Measurements from ENCODE around the gene CTDP1. TPM values are rescaled to one million over a fixed set of nuclear protein-coding genes. Genes with fewer than 3 reads are reported as not detected.

Gene CTDP1
- total RNA-seq, 1 experiment from 2014 or later, result 31.7 TPM

DNA sequence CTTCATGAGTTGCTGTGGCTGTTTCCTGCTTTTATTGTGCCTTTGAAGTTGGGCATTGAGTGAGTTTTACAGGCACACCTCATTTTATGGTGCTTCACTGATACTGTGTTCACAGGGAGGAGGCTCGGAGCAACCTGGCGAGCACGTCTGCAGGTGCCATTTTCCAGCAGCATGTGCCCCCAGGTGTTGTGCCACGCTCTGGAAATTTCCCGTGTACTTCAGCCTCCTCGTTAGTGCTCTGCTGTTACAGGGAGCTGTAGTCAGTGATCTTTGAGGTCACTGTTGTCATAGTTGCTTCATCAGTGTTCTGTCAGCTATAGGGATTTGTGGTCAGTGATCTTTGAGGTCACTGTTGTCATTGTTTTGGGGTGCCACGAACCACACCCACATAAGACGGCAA lies 20.1 kb downstream of the CTDP1 start:
- Histone ChIP-seq H2AFZ (ENCODE audit: low read length) (no peak overlapping the region), H3K9ac (ENCODE audit: low read length) (no peak overlapping the region), H3K4me1 (ENCODE audit: insufficient read depth, low read length) (no peaks in the 10 kb centered on the region), H3F3A (ENCODE audit: low read length, unreplicated experiment) (no peaks in the 10 kb centered on the region), H3K4me2 (ENCODE audit: low read length) (no peak overlapping the region), H3K79me2 (ENCODE audit: low read length) (peaks cover 12% of the 10 kb centered on the region), H3K27me3 (ENCODE audit: low read length) (no peaks in the 10 kb centered on the region), H3K27ac (ENCODE audit: low read length) (no peak overlapping the region), H4K20me1 (ENCODE audit: low read length) (no peaks in the 10 kb centered on the region), H3K9me3 (ENCODE audit: low read length) (no peaks in the 10 kb centered on the region), H3K9me2 (replicated peaks; ENCODE audit: low read length) (no peaks in the 10 kb centered on the region), H3K4me3 (ENCODE audit: low read length) (no peak overlapping the region), H3K36me3 (ENCODE audit: low read depth, low read length) (peaks cover 22% of the 10 kb centered on the region)
- BruUV-seq (replicated peaks), result no TSS peak
- TF ChIP-seq EZH2phosphoT487 (IDR thresholded peaks at IDR 0.05; ENCODE audit: borderline replicate concordance, low read length), result no peak
- TF ChIP-seq, protein P1, sequence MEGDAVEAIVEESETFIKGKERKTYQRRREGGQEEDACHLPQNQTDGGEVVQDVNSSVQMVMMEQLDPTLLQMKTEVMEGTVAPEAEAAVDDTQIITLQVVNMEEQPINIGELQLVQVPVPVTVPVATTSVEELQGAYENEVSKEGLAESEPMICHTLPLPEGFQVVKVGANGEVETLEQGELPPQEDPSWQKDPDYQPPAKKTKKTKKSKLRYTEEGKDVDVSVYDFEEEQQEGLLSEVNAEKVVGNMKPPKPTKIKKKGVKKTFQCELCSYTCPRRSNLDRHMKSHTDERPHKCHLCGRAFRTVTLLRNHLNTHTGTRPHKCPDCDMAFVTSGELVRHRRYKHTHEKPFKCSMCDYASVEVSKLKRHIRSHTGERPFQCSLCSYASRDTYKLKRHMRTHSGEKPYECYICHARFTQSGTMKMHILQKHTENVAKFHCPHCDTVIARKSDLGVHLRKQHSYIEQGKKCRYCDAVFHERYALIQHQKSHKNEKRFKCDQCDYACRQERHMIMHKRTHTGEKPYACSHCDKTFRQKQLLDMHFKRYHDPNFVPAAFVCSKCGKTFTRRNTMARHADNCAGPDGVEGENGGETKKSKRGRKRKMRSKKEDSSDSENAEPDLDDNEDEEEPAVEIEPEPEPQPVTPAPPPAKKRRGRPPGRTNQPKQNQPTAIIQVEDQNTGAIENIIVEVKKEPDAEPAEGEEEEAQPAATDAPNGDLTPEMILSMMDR (conservative IDR thresholded peaks at IDR 0.05; ENCODE audit: low read depth, low read length), result no peak
- TF ChIP-seq EZH2 (IDR thresholded peaks at IDR 0.05; ENCODE audit: low read length, unreplicated experiment), result no peak
- CTCF ChIA-PET, result no interaction called here
- intact Hi-C loops (cut with micrococcal nuclease), result no loop called here
- no peak for ATAC-seq
- POLR2A ChIA-PET (ENCODE audit: unreplicated experiment), result no interaction called here
- DNase-seq, result no peak

DNA sequence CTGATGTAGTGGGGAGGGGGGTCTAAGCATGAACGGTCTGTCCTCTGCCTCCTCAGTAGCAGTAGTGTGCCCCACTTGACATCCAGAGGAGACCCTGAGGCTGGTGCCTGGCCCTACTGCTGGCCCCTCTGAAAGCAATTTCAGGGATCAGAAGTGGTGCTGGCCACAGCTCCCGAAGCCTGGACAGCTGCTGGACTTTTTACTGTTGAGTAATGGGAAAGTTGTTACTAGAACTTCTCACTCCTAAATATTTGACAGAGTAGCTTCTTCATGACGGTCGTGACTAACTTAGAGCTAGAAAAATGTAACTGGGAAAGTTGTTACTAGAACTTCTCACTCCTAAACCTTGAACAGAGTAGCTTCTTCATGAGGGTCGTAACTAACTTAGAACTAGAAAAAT lies 23.3 kb downstream of the CTDP1 start:
- H3K27ac ChIP-seq (ENCODE audit: low read length), result no peak overlapping the region
- no peak overlapping the region for H2AFZ ChIP-seq (ENCODE audit: low read length)
- no peaks in the 10 kb centered on the region for H3K27me3 ChIP-seq (ENCODE audit: low read length)
- POLR2A ChIA-PET (ENCODE audit: unreplicated experiment), result no interaction called here
- CTCF ChIA-PET, result no interaction called here
- H3K9ac ChIP-seq (ENCODE audit: low read length), result no peak overlapping the region
- no TSS peak for BruUV-seq (replicated peaks)
- peaks cover 35% of the 10 kb centered on the region for H3K36me3 ChIP-seq (ENCODE audit: low read depth, low read length)
- H3K4me2 ChIP-seq (ENCODE audit: low read length), result no peak overlapping the region
- DNase-seq (no peak), ATAC-seq (no peak)
- TF ChIP-seq EZH2phosphoT487 (IDR thresholded peaks at IDR 0.05; ENCODE audit: borderline replicate concordance, low read length), result no peak
- TF ChIP-seq, protein P1 (conservative IDR thresholded peaks at IDR 0.05; ENCODE audit: low read depth, low read length), result no peak
- no peak for TF ChIP-seq EZH2 (IDR thresholded peaks at IDR 0.05; ENCODE audit: low read length, unreplicated experiment)
- no peaks in the 10 kb centered on the region for H4K20me1 ChIP-seq (ENCODE audit: low read length)
- H3F3A ChIP-seq (ENCODE audit: low read length, unreplicated experiment), result no peaks in the 10 kb centered on the region
- intact Hi-C loops (cut with micrococcal nuclease), result no loop called here
- H3K79me2 ChIP-seq (ENCODE audit: low read length), result peaks cover 7% of the 10 kb centered on the region; the same call in 1 of the 2 replicates
- H3K9me3 ChIP-seq (ENCODE audit: low read length), result no peaks in the 10 kb centered on the region
- no peak overlapping the region for H3K4me3 ChIP-seq (ENCODE audit: low read length)
- no peaks in the 10 kb centered on the region for H3K9me2 ChIP-seq (replicated peaks; ENCODE audit: low read length)
- no peaks in the 10 kb centered on the region for H3K4me1 ChIP-seq (ENCODE audit: insufficient read depth, low read length)

DNA sequence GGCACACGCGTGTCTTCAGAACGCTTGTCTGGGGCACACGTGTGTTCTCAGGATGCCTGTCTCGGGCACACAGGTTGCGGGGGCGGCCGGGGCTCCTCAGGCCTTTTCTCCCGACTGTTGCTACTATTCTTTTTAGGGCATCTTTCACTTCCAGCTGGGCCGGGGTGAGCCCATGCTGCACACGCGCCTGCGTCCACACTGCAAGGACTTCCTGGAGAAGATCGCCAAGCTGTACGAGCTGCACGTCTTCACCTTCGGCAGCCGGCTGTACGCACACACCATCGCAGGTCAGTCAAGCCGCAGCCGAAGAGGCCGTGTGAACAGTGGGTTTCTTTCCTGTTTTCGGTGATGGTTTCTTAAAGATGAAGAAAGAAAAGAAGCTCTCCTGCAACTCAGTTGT lies 25.0 kb downstream of the CTDP1 start:
- no peaks in the 10 kb centered on the region for H3K9me2 ChIP-seq (replicated peaks; ENCODE audit: low read length)
- DNase-seq (no peak), ATAC-seq (no peak)
- no peak overlapping the region for H3K27ac ChIP-seq (ENCODE audit: low read length)
- no peak overlapping the region for H3K9ac ChIP-seq (ENCODE audit: low read length)
- H3K9me3 ChIP-seq (ENCODE audit: low read length), result no peaks in the 10 kb centered on the region
- H3K79me2 ChIP-seq (ENCODE audit: low read length), result peaks cover 7% of the 10 kb centered on the region; the same call in 1 of the 2 replicates
- CTCF ChIA-PET, result no interaction called here
- intact Hi-C loops (cut with micrococcal nuclease), result no loop called here
- no peak overlapping the region for H3K4me3 ChIP-seq (ENCODE audit: low read length)
- H3K4me1 ChIP-seq (ENCODE audit: insufficient read depth, low read length), result no peaks in the 10 kb centered on the region
- POLR2A ChIA-PET (ENCODE audit: unreplicated experiment), result no interaction called here
- no peak for TF ChIP-seq EZH2phosphoT487 (IDR thresholded peaks at IDR 0.05; ENCODE audit: borderline replicate concordance, low read length)
- H3F3A ChIP-seq (ENCODE audit: low read length, unreplicated experiment), result no peaks in the 10 kb centered on the region
- no peaks in the 10 kb centered on the region for H4K20me1 ChIP-seq (ENCODE audit: low read length)
- H2AFZ ChIP-seq (ENCODE audit: low read length), result no peak overlapping the region
- peaks cover 31% of the 10 kb centered on the region for H3K36me3 ChIP-seq (ENCODE audit: low read depth, low read length)
- BruUV-seq (replicated peaks), result no TSS peak
- no peaks in the 10 kb centered on the region for H3K27me3 ChIP-seq (ENCODE audit: low read length)
- no peak overlapping the region for H3K4me2 ChIP-seq (ENCODE audit: low read length)
